ENCODE measurements around the gene OXNAD1. TPM values are rescaled to one million over a fixed set of nuclear protein-coding genes. Genes with fewer than 3 reads are reported as not detected.

OXNAD1 gene
- total RNA-seq, 1 experiment from 2014 or later, result 12.1 TPM

- Histone ChIP-seq H3K27me3 (ENCODE audit: insufficient read depth, low read length) (no peaks in the 10 kb centered on the region), H3K27ac (ENCODE audit: low read depth, low read length) (no peak overlapping the region), H3K9me3 (ENCODE audit: control insufficient read depth in 1 of 2, insufficient read depth in 1 of 2, low read depth in 1 of 2, low read length in 2 of 2) (no peaks in the 10 kb centered on the region), H3K4me2 (ENCODE audit: low read length) (no peak overlapping the region), H3K36me3 (ENCODE audit: control insufficient read depth in 1 of 2, insufficient read depth in 2 of 2, low read length in 2 of 2) (no peaks in the 10 kb centered on the region), H3K79me2 (ENCODE audit: insufficient read depth, low read length) (no peaks in the 10 kb centered on the region), H2AFZ (ENCODE audit: low read depth, low read length, poor library complexity, severe bottlenecking) (no peak overlapping the region), H3K9me2 (ENCODE audit: insufficient read depth) (no peaks in the 10 kb centered on the region), H4K20me1 (ENCODE audit: insufficient read depth) (no peaks in the 10 kb centered on the region), H3K4me1 (ENCODE audit: control insufficient read depth in 1 of 2, insufficient read depth in 2 of 2, low read length in 2 of 2) (no peaks in the 10 kb centered on the region), H3K4me3 (replicated peaks in 1 of 2; ENCODE audit: low read depth in 1 of 2, low read length in 2 of 2) (no peak overlapping the region), H3K9ac (ENCODE audit: low read length) (no peak overlapping the region)
- TF ChIP-seq SRF (IDR thresholded peaks at IDR 0.05; ENCODE audit: low read depth) (no peak), CEBPB (IDR thresholded peaks at IDR 0.05; ENCODE audit: low read depth) (no peak), ZFX (IDR thresholded peaks at IDR 0.05) (no peak), CTCF (IDR thresholded peaks at IDR 0.05 in 2 of 3, conservative IDR thresholded peaks at IDR 0.05 in 1 of 3; ENCODE audit: borderline replicate concordance in 1 of 3, insufficient read depth in 1 of 3, low read depth in 2 of 3, low read length in 2 of 3) (no peak)
- no peak for DNase-seq (ENCODE audit: low read depth, low spot score)
- ChIA-PET CTCF (no interaction called here), RAD21 (ENCODE audit: low non-redundant PET in 1 of 2, low total read pairs in 2 of 2, uncharacterized antibody in 2 of 2, unreplicated experiment in 2 of 2) (no interaction called here), POLR2A (no interaction called here)
- intact Hi-C loops (cut with micrococcal nuclease), result no loop called here
- ATAC-seq, result no peak
- no TSS peak for BruUV-seq (replicated peaks)
Observed at GRCh38 chr3:16315623-16316022, 50.6 kb downstream of the OXNAD1 start.

GRCh38 chr3:16316396-16316795, 51.4 kb downstream of the OXNAD1 start:
- TF ChIP-seq REST (IDR thresholded peaks at IDR 0.05; ENCODE audit: low read depth) (no peak), MAX (IDR thresholded peaks at IDR 0.05) (no peak), EZH2 (IDR thresholded peaks at IDR 0.05) (no peak)
- BruUV-seq (replicated peaks), result no TSS peak
- no peak for DNase-seq (ENCODE audit: low read depth, low spot score)
- H3K4me1 ChIP-seq (ENCODE audit: control insufficient read depth in 1 of 2, insufficient read depth in 2 of 2, low read length in 2 of 2), result no peaks in the 10 kb centered on the region
- no peak overlapping the region for H2AFZ ChIP-seq (ENCODE audit: low read depth, low read length, poor library complexity, severe bottlenecking)
- H3K36me3 ChIP-seq (ENCODE audit: control insufficient read depth in 1 of 2, insufficient read depth in 2 of 2, low read length in 2 of 2), result no peaks in the 10 kb centered on the region
- H3K9me3 ChIP-seq (ENCODE audit: control insufficient read depth in 1 of 2, insufficient read depth in 1 of 2, low read depth in 1 of 2, low read length in 2 of 2), result no peaks in the 10 kb centered on the region
- H4K20me1 ChIP-seq (ENCODE audit: insufficient read depth), result no peaks in the 10 kb centered on the region
- no peak overlapping the region for H3K4me3 ChIP-seq (replicated peaks in 1 of 2; ENCODE audit: low read depth in 1 of 2, low read length in 2 of 2)
- no peak overlapping the region for H3K4me2 ChIP-seq (ENCODE audit: low read length)
- intact Hi-C loops (cut with micrococcal nuclease), result no loop called here
- ChIA-PET CTCF (no interaction called here), POLR2A (no interaction called here), RAD21 (ENCODE audit: low non-redundant PET in 1 of 2, low total read pairs in 2 of 2, uncharacterized antibody in 2 of 2, unreplicated experiment in 2 of 2) (no interaction called here)
- H3K9ac ChIP-seq (ENCODE audit: low read length), result no peak overlapping the region
- H3K9me2 ChIP-seq (ENCODE audit: insufficient read depth), result no peaks in the 10 kb centered on the region
- no peaks in the 10 kb centered on the region for H3K27me3 ChIP-seq (ENCODE audit: insufficient read depth, low read length)
- no peak overlapping the region for H3K27ac ChIP-seq (ENCODE audit: low read depth, low read length)
- H3K79me2 ChIP-seq (ENCODE audit: insufficient read depth, low read length), result no peaks in the 10 kb centered on the region
- ATAC-seq, result no peak

Measured in HCT116 (cell line).